ENCODE results near the gene MAGI3.

DNA sequence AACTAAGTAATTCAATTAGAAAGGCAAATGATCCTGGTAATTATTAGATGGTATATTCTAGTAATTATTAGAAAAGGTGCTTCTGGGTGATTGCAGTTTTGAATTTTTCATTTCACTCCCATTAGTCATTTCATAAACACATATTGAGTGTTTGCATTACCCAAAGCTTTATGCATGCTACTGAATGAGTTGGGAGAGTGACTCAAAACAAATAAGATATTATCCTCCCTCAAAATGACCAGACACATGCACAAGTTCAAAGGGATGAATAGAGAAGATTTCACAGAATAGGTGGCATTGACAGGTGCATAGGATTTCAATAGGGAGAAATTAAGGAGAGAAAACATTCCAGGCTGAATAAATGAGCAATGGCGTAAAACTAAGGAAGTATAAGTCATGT lies 284.3 kb downstream of the MAGI3 start:
- TF ChIP-seq CTCF (IDR thresholded peaks at IDR 0.05) (no peak), POLR2AphosphoS5 (IDR thresholded peaks at IDR 0.05) (no peak), POLR2A (IDR thresholded peaks at IDR 0.05) (no peak)

All from stomach (tissue), 4 donors.